Subcutaneous adipose tissue (tissue), 4 donors: ENCODE measurements around the gene KRTAP10-5. TPM values are rescaled to one million over a fixed set of nuclear protein-coding genes. Genes with fewer than 3 reads are reported as not detected.

Experiments used
- CTCF ChIP-seq: fragments of 450-650 bp; IDR thresholded peaks from one replicate; pipeline ENCODE4 v1.5.1; 2016; ENCODE audit warnings: low read depth, mild to moderate bottlenecking, control low read depth, antibody characterized with exemption, moderate library complexity
- total RNA-seq, 4 donors: library from RNA; depleted of rRNA; stranded (reverse); fragments of >200 nt; gene quantifications; one replicate each; pipeline ENCODE4 v1.1.0, GENCODE V29; 2016

The KRTAP10-5 gene
- total RNA-seq, 4 donors from 2014 or later: not detected

- no peak for TF ChIP-seq CTCF
Measured at GRCh38 chr21:44549525-44550211, 30.7 kb downstream of the KRTAP10-5 start.

GRCh38 chr21:44548922-44549321 is 31.5 kb downstream of the KRTAP10-5 start:
- TF ChIP-seq CTCF: no peak

- no peak for TF ChIP-seq CTCF
Measured at GRCh38 chr21:44548381-44548780, 32.0 kb downstream of the KRTAP10-5 start.

GRCh38 chr21:44547656-44548331 is 32.6 kb downstream of the KRTAP10-5 start:
- no peak for TF ChIP-seq CTCF

GRCh38 chr21:44544566-44544965 is 35.8 kb downstream of the KRTAP10-5 start:
- no peak for TF ChIP-seq CTCF

GRCh38 chr21:44542716-44543115 is 37.7 kb downstream of the KRTAP10-5 start:
- no peak for TF ChIP-seq CTCF

GRCh38 chr21:44540741-44541288 is 39.6 kb downstream of the KRTAP10-5 start:
- no peak for TF ChIP-seq CTCF
